B cell (primary cell): ENCODE data around the gene USP6NL. TPM values are rescaled to one million over a fixed set of nuclear protein-coding genes. Genes with fewer than 3 reads are reported as not detected.

ENCODE experiments used
- ATAC-seq: fragments of 200-7000 bp; cut with Tn5 transposase; one replicate; pipeline ENCODE4 v1.10.0; 2021; ENCODE audit warnings: low read depth, mild to moderate bottlenecking, moderate number of reproducible peaks, moderate library complexity
- CTCF ChIA-PET: fragments of 350-600 bp; sonication (Branson Sonifier 250); formaldehyde crosslinking; loops from one replicate; lab custom pipeline; 2021; ENCODE audit warnings: antibody characterized with exemption, inconsistent platforms; lab: Charles Lee
- POLR2A ChIA-PET: fragments of 350-600 bp; sonication (Branson Sonifier 250); formaldehyde crosslinking; loops from one replicate; lab custom pipeline; 2021; ENCODE audit warnings: antibody characterized with exemption; lab: Charles Lee
- DNase-seq: peaks from one replicate; pipeline ENCODE4 v3.0.0; 2013
- H2AFZ ChIP-seq: 2 replicates; pipeline ENCODE4 v1.6.1; 2012; ENCODE audit warnings: mild to moderate bottlenecking, low read depth, low read length; ENCODE audit not compliant: insufficient read depth, poor library complexity, severe bottlenecking
- H3K27ac ChIP-seq, 2 donors: 1 replicate in 1 of 2; 2 replicates in 1 of 2; pipeline ENCODE4 v1.5.1; 2012 to 2013; ENCODE audit warnings: low read length in 2 of 2, mild to moderate bottlenecking in 2 of 2, moderate library complexity in 1 of 2
- H3K27me3 ChIP-seq, 4 experiments: fragments of 200-600 bp in 1 of 4; sonication (generic) in 1 of 4; replicated peaks in 1 of 4; 1 replicate in 2 of 4; 2 replicates in 2 of 4; pipeline versions ENCODE4 v1.6.1 to v1.7.0; 2013 to 2016; ENCODE audit warnings: low read length in 3 of 4, mild to moderate bottlenecking in 2 of 4, mixed read lengths in 1 of 4, moderate library complexity in 1 of 4; ENCODE audit not compliant: insufficient read depth in 4 of 4, control insufficient read depth in 3 of 4; ENCODE audit errors: control extremely low read depth in 1 of 4
- H3K36me3 ChIP-seq, 2 experiments: replicated peaks in 1 of 2; 1 replicate in 1 of 2; 2 replicates in 1 of 2; pipeline versions ENCODE4 v1.6.1 to v1.7.1; 2013; ENCODE audit warnings: low read length in 1 of 2; ENCODE audit not compliant: insufficient read depth in 2 of 2, control insufficient read depth in 1 of 2; ENCODE audit errors: control extremely low read depth in 1 of 2, extremely low read depth in 1 of 2
- H3K4me1 ChIP-seq, 2 donors: fragments of 200-600 bp in 1 of 2; sonication (generic) in 1 of 2; 1 replicate in 1 of 2; 2 replicates in 1 of 2; pipeline versions ENCODE4 v1.5.1 to v1.6.1; 2013 to 2017; ENCODE audit warnings: low read length in 2 of 2; ENCODE audit not compliant: control insufficient read depth in 2 of 2, insufficient read depth in 2 of 2
- H3K4me2 ChIP-seq: replicated peaks from 2 replicates; pipeline ENCODE3; 2012; ENCODE audit warnings: mild to moderate bottlenecking, low read depth, low read length; ENCODE audit not compliant: poor library complexity, severe bottlenecking
- H3K4me3 ChIP-seq, 5 experiments: fragments of 200-600 bp in 1 of 5; sonication (generic) in 1 of 5; 1 replicate in 3 of 5; 2 replicates in 2 of 5; pipeline versions ENCODE4 v1.5.1 to v1.7.0; 2011 to 2016; ENCODE audit warnings: low read length in 4 of 5, mild to moderate bottlenecking in 4 of 5, low read depth in 2 of 5, control low read depth in 1 of 5, moderate library complexity in 1 of 5; ENCODE audit not compliant: insufficient read depth in 1 of 5; ENCODE audit errors: control extremely low read depth in 1 of 5, extremely low read depth in 1 of 5
- H3K79me2 ChIP-seq: fragments of 200-600 bp; sonication (generic); one replicate; pipeline ENCODE4 v1.6.0; 2016; ENCODE audit warnings: low read length; ENCODE audit not compliant: control insufficient read depth, insufficient read depth
- H3K9ac ChIP-seq: fragments of 200-600 bp; sonication (generic); 2 replicates; pipeline ENCODE4 v1.6.1; 2017; ENCODE audit warnings: mild to moderate bottlenecking, low read length, moderate library complexity
- H3K9me3 ChIP-seq, 3 donors: one replicate each; pipeline versions ENCODE4 v1.6.1 to v1.7.1; 2013; ENCODE audit warnings: low read length in 2 of 3; ENCODE audit not compliant: control insufficient read depth in 2 of 3, insufficient read depth in 1 of 3; ENCODE audit errors: control extremely low read depth in 1 of 3
- H4K20me1 ChIP-seq: 2 replicates; pipeline ENCODE4 v1.6.0; 2012; ENCODE audit warnings: mild to moderate bottlenecking, low read length; ENCODE audit not compliant: insufficient read depth, control insufficient read depth, poor library complexity, severe bottlenecking
- H3K27ac Mint-ChIP-seq: one replicate; pipeline ENCODE4 v1.8.0; 2021; ENCODE audit warnings: mixed read lengths
- H3K27me3 Mint-ChIP-seq: one replicate; pipeline ENCODE4 v1.8.0; 2021; ENCODE audit warnings: mixed read lengths
- H3K4me1 Mint-ChIP-seq: one replicate; pipeline ENCODE4 v1.8.0; 2021; ENCODE audit warnings: mixed read lengths
- H3K4me3 Mint-ChIP-seq: one replicate; pipeline ENCODE4 v1.8.0; 2021; ENCODE audit warnings: mixed read lengths
- H3K9me3 Mint-ChIP-seq: one replicate; pipeline ENCODE4 v1.8.0; 2022; ENCODE audit warnings: mixed read lengths; ENCODE audit not compliant: insufficient read depth
- CTCF ChIP-seq: fragments of 200-600 bp; IDR thresholded peaks from one replicate; pipeline ENCODE4 v1.8.0; 2022; ENCODE audit warnings: antibody characterized with exemption, mild to moderate bottlenecking
- EZH2 ChIP-seq: IDR thresholded peaks from 2 replicates; pipeline ENCODE4 v1.6.1; 2012; ENCODE audit warnings: borderline replicate concordance, low read depth, mild to moderate bottlenecking, moderate library complexity, low read length; ENCODE audit not compliant: insufficient read depth, poor library complexity, severe bottlenecking
- WGBS: methylation state at CpG from one replicate; pipeline ENCODE4 v1.1.5; 2013; ENCODE audit warnings: missing lambda C conversion rate; ENCODE audit not compliant: insufficient coverage; 5-methylcytosine and 5-hydroxymethylcytosine counted together
- intact Hi-C: fragments of 100-400 bp; cut with micrococcal nuclease; formaldehyde crosslinking; loops from one replicate; pipeline ENCODE4 v1.10.0; 2022
- polyA plus RNA-seq: library from polyadenylated mRNA; depleted of rRNA; stranded (reverse); fragments of >200 nt; gene quantifications from 2 replicates; pipeline ENCODE4 v1.2.3, GENCODE V29; 2012
- total RNA-seq, 2 donors: library from RNA; stranded (reverse); fragments of 120-200 nt in 1 of 2; gene quantifications; 1 replicate in 1 of 2; 2 replicates in 1 of 2; pipeline versions ENCODE4 v1.2.3 to v1.2.4, GENCODE V29; 2013 to 2022

USP6NL gene
- total and polyA plus RNA-seq, 2 donors (not counting 1 experiment from before 2014, with no cell fraction given), result 27.0 to 61.5 TPM

GRCh38 chr10:11605807-11606408, 5.5 kb downstream of the USP6NL start:
- peak overlapping the region; percentile 80 for H3K4me3 Mint-ChIP-seq
- Histone ChIP-seq H4K20me1 (peaks cover 5% of the 10 kb centered on the region), H3K36me3 (no peaks in the 10 kb centered on the region), H2AFZ (no peak overlapping the region), H3K4me2 (peak overlapping the region; percentile 95), H3K4me3 (peak overlapping the region in 1 of 5 experiments; percentile 64), H3K4me1 (peaks cover 65 to 81% of the 10 kb centered on the region in 2 donors), H3K27me3 (no peaks in the 10 kb centered on the region), H3K79me2 (peaks cover 99% of the 10 kb centered on the region), H3K9me3 (no peaks in the 10 kb centered on the region), H3K27ac (peak overlapping the region; percentile 62 to 87), H3K9ac (peak overlapping the region; percentile 52)
- H3K4me1 Mint-ChIP-seq, result peaks cover 80% of the 10 kb centered on the region
- no CpG with 5 or more reads among the region's 2 CpGs for WGBS
- intact Hi-C loops, result loop anchor here (5.0 kb wide), 3 partner anchors 34 to 434 kb away; no protein-coding TSS in a partner anchor
- DNase-seq (no peak), ATAC-seq (no peak)
- TF ChIP-seq CTCF (no peak), EZH2 (no peak)
- H3K9me3 Mint-ChIP-seq, result no peaks in the 10 kb centered on the region
- H3K27ac Mint-ChIP-seq, result peak overlapping the region; percentile 92
- CTCF ChIA-PET, result interaction anchor here (0.5 to 5.4 kb wide), 6 partner anchors 45 to 122 kb away, joined by 3 to 27 read pairs (median 8); no protein-coding TSS in a partner anchor
- no peaks in the 10 kb centered on the region for H3K27me3 Mint-ChIP-seq
- POLR2A ChIA-PET, result interaction anchor here (0.7 kb wide), 1 partner anchor 441 kb away, joined by 5 read pairs; no protein-coding TSS in a partner anchor
